PC-3 (cell line): ENCODE data around the gene IQGAP3. TPM values are rescaled to one million over a fixed set of nuclear protein-coding genes. Genes with fewer than 3 reads are reported as not detected.

Experiments used
- ATAC-seq: fragments of 200-7000 bp; cut with Tn5 transposase; 2 replicates; pipeline ENCODE4 v1.9.1; 2020; ENCODE audit warnings: mild to moderate bottlenecking, moderate library complexity
- BruUV-seq: library from RNA; stranded (reverse); fragments of 400-500 nt; replicated peaks from 2 replicates; lab custom pipeline; 2021; lab: Mats Ljungman, UMichigan
- CTCF ChIA-PET: fragments of 300-600 bp; sonication (Branson Sonifier 250); formaldehyde crosslinking; loops from one replicate; lab custom pipeline; 2022; ENCODE audit warnings: antibody characterized with exemption; lab: Charles Lee
- POLR2A ChIA-PET: fragments of 300-600 bp; sonication (Branson Sonifier 250); formaldehyde crosslinking; loops from one replicate; lab custom pipeline; 2022; ENCODE audit warnings: antibody characterized with exemption; ENCODE audit not compliant: unreplicated experiment; lab: Charles Lee
- DNase-seq: peaks from one replicate; pipeline ENCODE4 v3.0.0-alpha.2; 2015
- H2AFZ ChIP-seq: fragments of 300-600 bp; sonication (generic); 2 replicates; pipeline ENCODE4 v1.6.0; 2016; ENCODE audit warnings: antibody characterized with exemption, low read length
- H3F3A ChIP-seq: fragments of 300-600 bp; sonication (generic); one replicate; pipeline ENCODE4 v1.6.0; 2017; ENCODE audit warnings: antibody characterized with exemption, low read length, control low read depth, mild to moderate bottlenecking; ENCODE audit not compliant: unreplicated experiment
- H3K27ac ChIP-seq: fragments of 300-600 bp; sonication (generic); 2 replicates; pipeline ENCODE4 v1.5.1; 2016; ENCODE audit warnings: mild to moderate bottlenecking, low read length
- H3K27me3 ChIP-seq: fragments of 300-600 bp; sonication (generic); 2 replicates; pipeline ENCODE4 v1.6.1; 2016; ENCODE audit warnings: low read length, mixed read lengths
- H3K36me3 ChIP-seq: fragments of 300-600 bp; sonication (generic); 2 replicates; pipeline ENCODE4 v1.6.1; 2016; ENCODE audit warnings: low read depth, mixed run types, low read length, mixed read lengths
- H3K4me1 ChIP-seq: fragments of 300-600 bp; sonication (generic); 2 replicates; pipeline ENCODE4 v1.5.1; 2016; ENCODE audit warnings: low read length; ENCODE audit not compliant: insufficient read depth
- H3K4me2 ChIP-seq: fragments of 300-600 bp; sonication (generic); 2 replicates; pipeline ENCODE4 v1.6.0; 2016; ENCODE audit warnings: low read length
- H3K4me3 ChIP-seq: fragments of 300-600 bp; sonication (generic); 2 replicates; pipeline ENCODE4 v1.5.1; 2016; ENCODE audit warnings: mild to moderate bottlenecking, low read length, mixed read lengths
- H3K79me2 ChIP-seq: fragments of 300-600 bp; sonication (generic); 2 replicates; pipeline ENCODE4 v1.6.1; 2017; ENCODE audit warnings: low read length, mixed read lengths
- H3K9ac ChIP-seq: fragments of 300-600 bp; sonication (generic); 2 replicates; pipeline ENCODE4 v1.6.0; 2016; ENCODE audit warnings: mild to moderate bottlenecking, low read length
- H3K9me2 ChIP-seq: fragments of 300-600 bp; sonication (generic); replicated peaks from 2 replicates; pipeline ENCODE4 v1.6.1; 2016; ENCODE audit warnings: mixed run types, low read length, mixed read lengths
- H3K9me3 ChIP-seq: fragments of 300-600 bp; sonication (generic); 2 replicates; pipeline ENCODE4 v1.6.1; 2016; ENCODE audit warnings: low read length, mixed read lengths
- H4K20me1 ChIP-seq: fragments of 300-600 bp; sonication (generic); 2 replicates; pipeline ENCODE4 v1.6.1; 2016; ENCODE audit warnings: low read length, mixed read lengths
- EZH2 ChIP-seq: fragments of 300-600 bp; sonication (generic); IDR thresholded peaks from one replicate; pipeline ENCODE4 v1.6.1; 2017; ENCODE audit warnings: antibody characterized with exemption, mild to moderate bottlenecking, low read length; ENCODE audit not compliant: unreplicated experiment
- EZH2phosphoT487 ChIP-seq: fragments of 300-600 bp; sonication (generic); IDR thresholded peaks from 2 replicates; pipeline ENCODE4 v1.6.1; 2018; ENCODE audit warnings: mild to moderate bottlenecking, antibody characterized with exemption, low read length, borderline replicate concordance
- intact Hi-C: fragments of 100-400 bp; cut with micrococcal nuclease; formaldehyde crosslinking; loops from 2 replicates; pipeline ENCODE4 v1.9.0; 2023
- total RNA-seq: library from RNA; depleted of rRNA; stranded (reverse); fragments of >200 nt; gene quantifications from 2 replicates; pipeline ENCODE4 v1.2.3, GENCODE V29; 2014
- TF ChIP-seq, protein P1 (sequence below): fragments of 300-600 bp; sonication (generic); conservative IDR thresholded peaks from 2 replicates; pipeline ENCODE4 v1.5.1; 2017; ENCODE audit warnings: antibody characterized with exemption, low read depth, mild to moderate bottlenecking, low read length

Gene IQGAP3
- total RNA-seq, 1 experiment from 2014 or later: 54.3 TPM

DNA sequence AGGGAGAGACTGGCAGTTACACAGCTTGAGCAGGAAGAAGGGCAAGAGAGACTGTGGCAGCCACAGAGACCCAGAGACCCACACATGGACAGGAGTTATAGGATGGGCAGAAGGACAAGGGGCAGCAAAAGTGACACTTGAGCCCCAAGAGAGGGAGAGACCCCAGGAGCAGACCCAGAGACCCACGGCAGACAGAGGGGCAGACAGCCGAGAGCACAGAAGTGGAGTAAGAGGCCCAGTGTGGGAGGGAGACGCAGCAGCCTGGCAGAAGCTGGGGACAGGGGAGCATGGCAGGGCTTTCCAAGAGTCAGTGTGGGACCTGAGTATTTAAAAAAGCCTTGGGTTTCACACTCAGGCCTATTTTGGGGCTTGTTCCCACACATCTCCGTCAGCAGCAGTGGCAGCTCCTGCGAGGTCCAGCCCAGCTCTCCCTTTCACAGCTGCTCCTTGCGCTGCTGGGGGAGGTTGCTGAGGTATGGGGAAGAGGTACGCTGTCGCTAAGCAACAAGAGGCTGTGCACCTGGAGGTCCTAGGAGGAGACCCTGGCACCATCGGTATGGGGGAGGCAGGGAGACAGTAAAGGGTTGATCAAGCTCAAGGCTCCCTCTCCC, 62.8 kb downstream of the IQGAP3 start:
- H3F3A ChIP-seq: no peaks in the 10 kb centered on the region
- no peaks in the 10 kb centered on the region for H3K27me3 ChIP-seq
- no TSS peak for BruUV-seq
- intact Hi-C loops: no loop called here
- no peak overlapping the region for H3K9ac ChIP-seq
- ATAC-seq (no peak), DNase-seq (no peak)
- H2AFZ ChIP-seq: no peak overlapping the region
- H3K4me2 ChIP-seq: no peak overlapping the region
- H4K20me1 ChIP-seq: no peaks in the 10 kb centered on the region
- no peaks in the 10 kb centered on the region for H3K79me2 ChIP-seq
- no peaks in the 10 kb centered on the region for H3K9me3 ChIP-seq
- no peaks in the 10 kb centered on the region for H3K36me3 ChIP-seq
- H3K4me3 ChIP-seq: no peak overlapping the region
- no peak overlapping the region for H3K27ac ChIP-seq
- ChIA-PET CTCF (no interaction called here), POLR2A (no interaction called here)
- H3K9me2 ChIP-seq: no peaks in the 10 kb centered on the region
- peaks cover 12% of the 10 kb centered on the region for H3K4me1 ChIP-seq
- TF ChIP-seq, protein P1, sequence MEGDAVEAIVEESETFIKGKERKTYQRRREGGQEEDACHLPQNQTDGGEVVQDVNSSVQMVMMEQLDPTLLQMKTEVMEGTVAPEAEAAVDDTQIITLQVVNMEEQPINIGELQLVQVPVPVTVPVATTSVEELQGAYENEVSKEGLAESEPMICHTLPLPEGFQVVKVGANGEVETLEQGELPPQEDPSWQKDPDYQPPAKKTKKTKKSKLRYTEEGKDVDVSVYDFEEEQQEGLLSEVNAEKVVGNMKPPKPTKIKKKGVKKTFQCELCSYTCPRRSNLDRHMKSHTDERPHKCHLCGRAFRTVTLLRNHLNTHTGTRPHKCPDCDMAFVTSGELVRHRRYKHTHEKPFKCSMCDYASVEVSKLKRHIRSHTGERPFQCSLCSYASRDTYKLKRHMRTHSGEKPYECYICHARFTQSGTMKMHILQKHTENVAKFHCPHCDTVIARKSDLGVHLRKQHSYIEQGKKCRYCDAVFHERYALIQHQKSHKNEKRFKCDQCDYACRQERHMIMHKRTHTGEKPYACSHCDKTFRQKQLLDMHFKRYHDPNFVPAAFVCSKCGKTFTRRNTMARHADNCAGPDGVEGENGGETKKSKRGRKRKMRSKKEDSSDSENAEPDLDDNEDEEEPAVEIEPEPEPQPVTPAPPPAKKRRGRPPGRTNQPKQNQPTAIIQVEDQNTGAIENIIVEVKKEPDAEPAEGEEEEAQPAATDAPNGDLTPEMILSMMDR: no peak
- TF ChIP-seq EZH2: no peak
- TF ChIP-seq EZH2phosphoT487: no peak

DNA sequence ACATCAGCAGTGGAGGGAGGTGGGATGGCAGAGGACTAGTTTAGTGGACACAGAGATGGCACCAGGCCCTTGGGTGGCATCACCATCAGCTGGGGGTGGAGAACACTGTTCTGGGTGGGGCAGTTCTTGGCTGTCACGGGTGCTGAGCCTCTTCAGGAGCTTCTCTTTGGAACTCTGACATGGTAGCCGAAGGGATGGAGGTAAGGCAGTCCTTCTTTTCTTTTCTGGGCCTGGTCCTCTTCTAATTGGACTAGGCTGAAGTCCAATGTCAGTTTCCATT, 63.5 kb downstream of the IQGAP3 start:
- ChIA-PET POLR2A (no interaction called here), CTCF (no interaction called here)
- Histone ChIP-seq H3K9me2 (no peaks in the 10 kb centered on the region), H3F3A (no peaks in the 10 kb centered on the region), H3K9me3 (no peaks in the 10 kb centered on the region), H3K27me3 (no peaks in the 10 kb centered on the region), H2AFZ (no peak overlapping the region), H3K4me1 (peaks cover 19% of the 10 kb centered on the region), H3K9ac (no peak overlapping the region), H3K36me3 (no peaks in the 10 kb centered on the region), H3K27ac (no peak overlapping the region), H3K4me3 (no peak overlapping the region), H3K79me2 (no peaks in the 10 kb centered on the region), H3K4me2 (no peak overlapping the region), H4K20me1 (no peaks in the 10 kb centered on the region)
- no peak for ATAC-seq
- intact Hi-C loops: no loop called here
- DNase-seq: no peak
- TF ChIP-seq EZH2 (no peak), EZH2phosphoT487 (no peak)
- TF ChIP-seq, protein P1: no peak
- BruUV-seq: no TSS peak

DNA sequence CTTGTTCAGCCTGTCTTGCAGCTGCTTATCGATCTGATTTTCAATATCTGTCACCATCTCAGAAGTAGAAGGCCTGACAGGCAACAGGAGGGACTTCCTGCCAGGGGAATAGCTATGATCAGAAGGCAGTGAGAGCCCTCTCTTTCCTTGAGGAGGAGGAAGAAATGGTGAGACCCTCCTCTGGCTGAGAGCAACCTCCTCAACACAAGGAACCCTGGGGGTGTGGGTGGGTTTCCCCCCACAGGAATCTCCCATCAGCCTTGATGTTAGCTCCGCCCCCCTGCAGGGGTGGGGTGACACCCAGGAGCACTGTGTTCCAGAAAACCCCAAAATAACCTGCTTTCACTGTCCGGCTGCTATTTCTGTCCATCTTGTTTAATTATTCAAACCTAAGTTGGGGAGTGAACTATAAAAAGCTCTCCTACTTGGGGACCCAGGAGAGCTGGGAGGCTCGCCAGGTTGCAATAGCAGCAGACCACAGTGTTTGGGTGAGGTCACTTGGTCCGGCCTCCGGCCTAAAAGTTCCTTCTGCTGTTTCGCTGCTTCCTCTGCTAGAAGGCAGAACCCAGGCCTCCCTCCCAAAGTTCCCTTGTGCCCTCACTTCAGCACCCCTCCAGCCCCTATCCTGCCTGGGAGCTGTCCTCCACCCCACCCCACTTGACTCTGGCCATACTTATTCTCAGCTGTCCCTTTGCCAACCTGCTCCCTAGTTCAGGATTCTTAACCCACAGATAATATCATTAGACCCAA, 64.0 kb downstream of the IQGAP3 start:
- H4K20me1 ChIP-seq: no peaks in the 10 kb centered on the region
- H3K9me3 ChIP-seq: no peaks in the 10 kb centered on the region
- H3K27ac ChIP-seq: no peak overlapping the region
- no peaks in the 10 kb centered on the region for H3K9me2 ChIP-seq
- H3K9ac ChIP-seq: no peak overlapping the region
- POLR2A ChIA-PET: no interaction called here
- BruUV-seq: no TSS peak
- intact Hi-C loops: no loop called here
- H3K27me3 ChIP-seq: no peaks in the 10 kb centered on the region
- TF ChIP-seq, protein P1: no peak
- TF ChIP-seq EZH2phosphoT487: no peak
- no peak for TF ChIP-seq EZH2
- H3K36me3 ChIP-seq: no peaks in the 10 kb centered on the region
- peaks cover 24% of the 10 kb centered on the region for H3K4me1 ChIP-seq
- CTCF ChIA-PET: no interaction called here
- no peaks in the 10 kb centered on the region for H3F3A ChIP-seq
- no peaks in the 10 kb centered on the region for H3K79me2 ChIP-seq
- no peak overlapping the region for H2AFZ ChIP-seq
- DNase-seq (no peak), ATAC-seq (no peak)
- H3K4me2 ChIP-seq: no peak overlapping the region
- no peak overlapping the region for H3K4me3 ChIP-seq
